Fibroblast of skin of right biceps (primary cell): Measurements from ENCODE around the gene MAGI2.
"Not testable (repeated sequence)": the region's sequence is repeated elsewhere in the genome, so short reads cannot be mapped to it uniquely, and the experiment has no call there.

ENCODE experiments used
- DNase-seq: peaks from one replicate; pipeline ENCODE4 v3.0.0-alpha.2; 2013

MAGI2 gene

GRCh38 chr7:79034730-79035129 lies 418.7 kb downstream of the MAGI2 start:
- no peak for DNase-seq

DNA sequence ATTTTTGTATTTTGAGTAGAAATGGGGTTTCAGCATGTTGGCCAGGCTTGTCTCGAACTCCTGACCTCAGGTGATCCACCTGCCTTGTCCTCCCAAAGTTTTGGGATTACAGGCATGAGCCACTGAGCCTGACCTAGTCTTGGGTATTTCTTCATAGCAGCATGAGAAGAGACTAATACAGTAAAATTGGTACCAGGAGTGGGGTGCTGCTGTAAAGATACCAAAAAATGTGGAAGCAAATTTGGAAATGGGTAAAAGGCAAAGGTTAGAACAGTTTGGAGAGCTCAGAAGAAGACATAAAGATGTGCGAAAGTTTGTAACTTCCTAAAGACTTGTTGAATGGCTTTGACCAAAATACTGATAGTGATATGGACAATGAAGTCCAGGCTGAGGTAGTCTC lies 433.8 kb downstream of the MAGI2 start:
- not testable (repeated sequence) for DNase-seq

GRCh38 chr7:79011921-79012320 lies 441.5 kb downstream of the MAGI2 start:
- DNase-seq, result no peak

DNA sequence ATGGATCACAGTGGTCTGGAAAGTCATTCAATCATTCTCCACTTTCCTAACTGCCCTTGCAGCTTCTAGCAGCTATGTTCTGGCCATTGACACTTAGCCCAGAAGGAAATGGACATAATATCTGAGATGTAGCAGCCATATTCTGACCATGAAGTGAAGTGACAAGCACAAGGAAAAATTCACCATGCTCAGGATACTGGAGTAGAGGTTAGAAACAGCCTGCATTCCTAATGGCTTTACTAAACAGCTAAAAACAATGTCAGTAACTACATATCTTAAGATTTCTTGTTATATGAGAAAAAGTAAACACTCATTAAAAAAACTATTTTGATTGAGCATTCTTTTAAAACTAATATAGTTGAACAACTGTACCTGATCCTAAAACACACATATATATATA lies 443.8 kb downstream of the MAGI2 start:
- DNase-seq, result no peak

DNA sequence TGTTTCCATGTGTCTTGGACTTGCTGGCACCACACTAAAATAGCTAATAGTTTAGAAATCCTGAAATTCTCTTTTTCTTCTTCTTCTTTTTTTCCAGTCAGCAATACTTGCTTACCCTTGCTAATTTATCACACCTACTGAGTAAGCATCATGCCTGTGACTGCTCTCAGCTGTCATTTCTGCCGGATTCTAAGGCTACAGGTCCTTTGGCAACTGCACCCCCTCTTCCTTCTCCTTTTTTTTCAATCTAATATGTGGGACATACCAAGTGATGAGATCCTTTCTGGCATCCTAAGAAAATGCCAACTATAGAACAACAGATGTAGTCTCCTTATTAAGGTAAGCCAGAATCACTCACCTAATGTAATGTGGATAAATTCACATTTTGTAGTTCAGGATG lies 444.7 kb downstream of the MAGI2 start:
- DNase-seq, result no peak

- no peak for DNase-seq
Observed at GRCh38 chr7:78996013-78996412, 457.5 kb downstream of the MAGI2 start.

DNA sequence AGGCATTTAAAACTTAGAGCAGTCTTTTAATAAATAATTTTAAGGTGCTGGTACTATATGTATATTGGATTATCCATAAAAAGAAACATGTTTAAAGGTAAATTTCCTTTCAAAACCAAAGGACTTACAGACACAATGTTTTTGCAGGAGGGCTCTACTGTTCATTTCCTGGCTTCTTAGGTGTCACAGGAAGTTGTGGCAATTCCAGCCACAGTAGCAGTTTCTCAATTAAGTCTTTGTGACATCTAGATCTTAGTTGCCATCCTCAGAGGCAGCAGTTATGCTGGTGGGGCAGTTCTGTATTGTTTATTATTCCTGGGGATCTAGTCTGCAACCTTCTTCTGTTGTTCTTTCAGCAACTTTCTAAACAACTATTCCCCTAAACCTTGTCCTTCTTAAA lies 460.1 kb downstream of the MAGI2 start:
- DNase-seq, result no peak

DNA sequence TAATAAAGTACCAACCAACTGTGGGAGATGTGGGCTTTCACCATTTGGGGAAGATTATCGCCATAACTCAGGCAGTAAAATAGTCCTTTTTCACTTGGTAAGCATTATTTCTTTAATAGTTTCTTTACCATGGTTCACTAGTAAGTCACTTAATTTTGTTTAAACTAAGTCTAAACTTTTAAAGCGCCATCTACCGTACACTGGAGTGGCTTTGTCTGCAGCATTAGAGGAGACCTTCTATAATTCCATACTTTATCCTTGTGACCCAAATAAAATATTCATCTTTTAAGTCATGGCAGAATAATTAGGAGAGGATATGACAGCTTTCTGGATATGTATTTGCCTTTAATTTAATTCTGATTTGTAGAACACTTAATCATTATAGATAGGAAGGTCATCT lies 468.0 kb downstream of the MAGI2 start:
- no peak for DNase-seq

- no peak for DNase-seq
Observed at GRCh38 chr7:78983483-78983882, 470.0 kb downstream of the MAGI2 start.

GRCh38 chr7:78970440-78970916 lies 483.0 kb downstream of the MAGI2 start:
- DNase-seq, result peak; percentile 82

- no peak for DNase-seq
Observed at GRCh38 chr7:78968951-78969350, 484.5 kb downstream of the MAGI2 start.

DNA sequence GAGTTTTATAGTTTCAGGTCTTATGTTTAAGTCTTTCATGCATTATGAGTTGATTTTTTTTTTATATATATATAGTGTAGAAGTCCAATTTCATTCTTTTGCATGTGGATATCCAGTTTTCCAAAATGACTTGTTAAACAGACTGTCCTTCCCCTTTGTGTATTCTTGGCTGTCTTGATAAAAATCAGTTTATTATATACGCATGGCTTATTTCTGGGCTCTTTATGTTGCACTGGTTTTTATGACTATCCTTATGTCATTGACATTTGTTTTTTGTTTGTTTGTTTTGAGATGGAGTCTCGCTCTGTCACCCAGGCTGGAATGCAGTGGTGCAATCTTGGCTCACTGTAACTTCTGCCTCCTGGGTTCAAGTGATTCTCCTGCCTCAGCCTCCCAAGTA lies 485.9 kb downstream of the MAGI2 start:
- not testable (repeated sequence) for DNase-seq

GRCh38 chr7:78967046-78967445 lies 486.4 kb downstream of the MAGI2 start:
- peak; percentile 45 for DNase-seq

GRCh38 chr7:78959477-78959876 lies 494.0 kb downstream of the MAGI2 start:
- DNase-seq, result peak; percentile 55

DNA sequence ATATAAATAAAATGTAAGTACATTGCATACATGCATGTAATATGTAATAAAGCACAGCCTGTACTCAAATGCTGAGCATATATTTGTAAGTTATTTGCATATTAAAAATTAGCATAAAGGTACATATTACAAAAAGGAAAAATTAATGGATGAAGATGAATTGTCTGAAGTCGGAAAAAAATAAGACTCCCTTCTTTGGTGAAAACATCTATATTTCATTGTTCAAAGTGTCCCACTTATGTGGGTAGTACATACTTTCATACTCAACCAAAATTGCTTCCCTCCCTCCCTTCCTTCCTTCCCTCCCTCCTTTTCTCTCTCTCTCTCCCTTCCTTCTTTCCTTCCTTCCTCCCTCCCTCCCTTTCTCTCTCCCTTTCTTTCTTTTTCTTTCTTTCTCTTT lies 498.1 kb downstream of the MAGI2 start:
- DNase-seq, result no peak

- peak; percentile 48 for DNase-seq
Observed at GRCh38 chr7:78953726-78954363, 499.6 kb downstream of the MAGI2 start.

- peak; percentile 10 for DNase-seq
Observed at GRCh38 chr7:78953090-78953489, 500.4 kb downstream of the MAGI2 start.

- DNase-seq, result no peak
Observed at GRCh38 chr7:78939669-78940068, 513.8 kb downstream of the MAGI2 start.

- peak; percentile 48 for DNase-seq
Observed at GRCh38 chr7:78924581-78924980, 528.9 kb downstream of the MAGI2 start.

DNA sequence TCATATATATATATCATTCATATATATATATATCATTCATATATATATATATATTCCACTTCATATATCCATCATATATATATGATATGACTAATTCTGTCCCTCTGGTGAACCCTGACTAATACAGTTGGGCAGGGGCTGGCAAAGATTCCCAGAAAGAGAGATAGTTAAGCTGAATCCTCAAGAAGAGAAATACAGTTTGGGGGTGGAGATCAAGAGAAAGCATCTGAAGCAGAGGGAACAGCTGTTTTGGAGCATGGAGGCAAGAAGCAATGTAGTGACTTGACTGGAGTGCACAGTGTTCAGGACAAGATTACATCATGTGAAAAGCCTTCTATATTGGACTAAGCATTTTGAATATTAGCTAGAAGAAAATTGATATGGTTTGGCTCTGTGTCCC lies 540.7 kb downstream of the MAGI2 start:
- peak; percentile 70 for DNase-seq

GRCh38 chr7:78906735-78907134 lies 546.7 kb downstream of the MAGI2 start:
- DNase-seq, result no peak

GRCh38 chr7:78905436-78905835 lies 548.0 kb downstream of the MAGI2 start:
- no peak for DNase-seq

DNA sequence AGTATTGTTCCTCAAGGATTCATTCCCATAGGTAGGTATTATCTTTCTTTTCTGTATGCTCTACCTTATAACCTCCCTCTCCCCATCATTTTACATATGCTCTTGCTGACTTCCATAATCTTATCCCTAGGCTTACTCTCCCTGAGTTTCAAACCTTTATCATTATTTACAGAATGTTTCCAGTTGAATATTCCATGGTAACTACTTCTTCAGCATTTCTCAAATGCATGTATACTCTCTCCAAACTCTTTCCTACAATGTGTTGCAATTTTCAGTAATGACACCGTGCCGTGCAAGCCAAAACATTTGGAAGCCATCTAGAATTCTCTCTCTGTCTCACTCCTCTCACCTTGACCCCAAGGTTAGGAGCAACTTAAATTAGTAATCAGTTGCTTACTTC lies 548.5 kb downstream of the MAGI2 start:
- DNase-seq, result no peak

DNA sequence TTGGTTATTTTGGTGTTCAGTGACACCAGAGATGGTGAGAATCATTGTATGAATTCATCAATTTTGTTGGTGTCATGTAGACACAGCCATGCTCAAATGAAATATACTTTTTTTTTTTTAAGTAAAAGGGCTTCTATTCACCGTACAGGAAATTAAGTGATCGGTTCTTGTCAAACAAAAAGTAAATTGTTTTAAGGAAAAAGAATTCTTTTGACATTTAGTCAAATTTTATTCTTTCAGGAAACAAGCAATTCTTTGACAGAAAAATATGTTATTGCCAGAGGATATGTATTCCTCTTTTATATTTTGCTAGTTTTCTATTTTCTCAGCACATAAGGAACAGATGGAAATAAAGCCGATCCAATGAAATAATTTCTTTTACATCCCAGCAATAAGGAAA lies 551.9 kb downstream of the MAGI2 start:
- no peak for DNase-seq

DNA sequence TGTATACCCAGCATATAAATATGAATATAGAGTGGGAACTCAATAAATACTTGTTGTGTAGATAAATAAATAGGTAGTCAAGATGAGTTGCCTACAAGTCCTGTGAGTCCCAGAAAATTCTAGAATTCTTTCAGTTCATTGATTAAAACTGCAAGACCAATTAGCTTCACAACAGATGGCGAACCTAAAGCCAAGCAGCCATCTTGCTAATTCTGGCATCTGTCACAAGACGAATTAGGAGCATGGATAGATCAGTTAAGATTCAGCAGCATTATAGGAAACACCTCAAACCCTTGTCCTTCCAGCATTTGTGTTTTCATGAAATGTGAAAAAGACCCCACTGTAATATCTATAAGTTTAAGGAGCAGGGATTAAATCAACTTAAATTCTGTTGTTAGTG lies 552.7 kb downstream of the MAGI2 start:
- no peak for DNase-seq
